ENCODE results near the gene ANKRD24. TPM values are rescaled to one million over a fixed set of nuclear protein-coding genes. Genes with fewer than 3 reads are reported as not detected.

Gene ANKRD24
- total and polyA plus RNA-seq, 2 of the 13 experiments (the other 11 are each of a cell fraction or from before 2014, with no cell fraction given) = 0.13 to 0.24 TPM

- BruUV-seq (replicated peaks) = no TSS peak
- Histone ChIP-seq H3K27ac (ENCODE audit: extremely low read length, insufficient read depth, low read length) (no peak overlapping the region), H3K79me2 (ENCODE audit: insufficient read depth, low read length) (no peaks in the 10 kb centered on the region), H3K36me3 (replicated peaks in 1 of 2; ENCODE audit: control insufficient read depth in 1 of 2, insufficient read depth in 2 of 2, low read length in 2 of 2) (no peaks in the 10 kb centered on the region), H3K9me3 (ENCODE audit: low read length) (no peaks in the 10 kb centered on the region), H3K9ac (ENCODE audit: insufficient read depth, low read depth, low read length) (no peak overlapping the region), H3K4me2 (ENCODE audit: low read depth, low read length) (peak overlapping the region; percentile 36; the same call in 1 of the 2 replicates), H3K4me1 (ENCODE audit: insufficient read depth, low read length) (peaks cover 65% of the 10 kb centered on the region), H3K27me3 (ENCODE audit: control insufficient read depth in 1 of 2, insufficient read depth in 2 of 2, low read length in 2 of 2) (no peaks in the 10 kb centered on the region; a peak in 1 of 5 replicates), H2AFZ (ENCODE audit: low read length) (no peak overlapping the region), H3K4me3 (replicated peaks in 1 of 3; ENCODE audit: insufficient read depth in 1 of 3, low read depth in 2 of 3, low read length in 3 of 3) (peak overlapping the region in 1 of 3 experiments; percentile 43; a peak in 1 of 6 replicates), H4K20me1 (ENCODE audit: insufficient read depth, low read length) (no peaks in the 10 kb centered on the region)
- in situ Hi-C loops (cut with HindIII; ENCODE audit: extremely low pct_ligation_motif_present, low pct_unique_long_range_greater_than_20kb) = no loop called here
- intact Hi-C loops (cut with micrococcal nuclease; ENCODE audit: unreplicated experiment) = loop anchor here (5.0 to 10.0 kb wide), 2 partner anchors 47 to 85 kb away; no protein-coding TSS in a partner anchor
- POLR2A ChIA-PET = interaction anchor here (1.1 to 2.1 kb wide), 6 partner anchors 9 to 155 kb away, joined by 3 to 13 read pairs (median 4); partner anchors contain the start of genes CREB3L3, EEF2 and ZBTB7A
- DNase-seq (ENCODE audit: low spot score) (peak; percentile 70), FAIRE-seq (peak; percentile 26), ATAC-seq (peak; percentile 79)
- 21% methylated on average over 12 of the region's 12 CpGs for WGBS (ENCODE audit: low lambda C conversion rate)
- CTCF ChIA-PET (ENCODE audit: low intra/inter-chr PET ratio, low total read pairs) = interaction anchor here (0.6 to 2.0 kb wide), 6 partner anchors 28 to 154 kb away, joined by 3 to 15 read pairs (median 5); no protein-coding TSS in a partner anchor
- TF ChIP-seq ZNF263 (CRISPR knock-in tag; IDR thresholded peaks at IDR 0.05) (peak; percentile 91), MTF2 (CRISPR knock-in tag; IDR thresholded peaks at IDR 0.05; ENCODE audit: borderline replicate concordance) (no peak), ISL2 (CRISPR knock-in tag; IDR thresholded peaks at IDR 0.05) (no peak), ZNF33B (CRISPR knock-in tag; IDR thresholded peaks at IDR 0.05) (0 out of 2 replicates have a peak, but pooled peaks have one; percentile 15), CCDC6 (CRISPR knock-in tag; IDR thresholded peaks at IDR 0.05) (0 out of 2 replicates have a peak, but pooled peaks have one; percentile 38), STAG1 (CRISPR knock-in tag; IDR thresholded peaks at IDR 0.05) (peak; percentile 57), ZNF281 (CRISPR knock-in tag; IDR thresholded peaks at IDR 0.05; ENCODE audit: borderline replicate concordance) (peak; percentile 73), TOE1 (CRISPR knock-in tag; IDR thresholded peaks at IDR 0.05) (no peak), THAP11 (CRISPR knock-in tag; IDR thresholded peaks at IDR 0.05) (no peak), XRCC5 (optimal IDR thresholded peaks at IDR 0.05; ENCODE audit: low read length) (peak; percentile 25), CTCF (CRISPR knock-in tag; IDR thresholded peaks at IDR 0.05) (peak; percentile 80), ZNF354B (CRISPR knock-in tag; IDR thresholded peaks at IDR 0.05) (no peak), SALL1 (CRISPR knock-in tag; IDR thresholded peaks at IDR 0.05) (peak; percentile 28; the same call in 1 of the 2 replicates), SAP130 (CRISPR knock-in tag; IDR thresholded peaks at IDR 0.05; ENCODE audit: low read depth) (0 out of 2 replicates have a peak, but pooled peaks have one; percentile 15), RXRB (CRISPR knock-in tag; IDR thresholded peaks at IDR 0.05; ENCODE audit: borderline replicate concordance) (peak; percentile 35; the same call in 1 of the 2 replicates), MAZ (IDR thresholded peaks at IDR 0.05; ENCODE audit: borderline replicate concordance, low read depth, low read length) (no peak), MAZ (CRISPR knock-in tag; IDR thresholded peaks at IDR 0.05; ENCODE audit: low read depth) (0 out of 2 replicates have a peak, but pooled peaks have one; percentile 14), ZNF253 (CRISPR knock-in tag; IDR thresholded peaks at IDR 0.05; ENCODE audit: borderline replicate concordance) (no peak), ZNF570 (CRISPR knock-in tag; IDR thresholded peaks at IDR 0.05; ENCODE audit: borderline replicate concordance) (no peak), SMC3 (IDR thresholded peaks at IDR 0.05; ENCODE audit: low read length) (peak; percentile 62), RAD21 (CRISPR knock-in tag; IDR thresholded peaks at IDR 0.05) (0 out of 2 replicates have a peak, but pooled peaks have one; percentile 35)
Measured at GRCh38 chr19:4140237-4140711, 42.2 kb upstream of the ANKRD24 start.
